Stimulated activated CD4-positive, alpha-beta T cell treated with anti-CD3 and anti-CD28 coated beads, Interleukin-2, amount 100 ng/mL, for 4 hours (primary cell): ENCODE measurements around the gene ARID1B.

Experiments
- DNase-seq: peaks from one replicate; pipeline ENCODE4 v3.0.0-alpha.2; 2020; ENCODE audit warnings: low read depth

The ARID1B gene

GRCh38 chr6:156906451-156906850 lies 129.3 kb downstream of the ARID1B start:
- DNase-seq, result no peak

DNA sequence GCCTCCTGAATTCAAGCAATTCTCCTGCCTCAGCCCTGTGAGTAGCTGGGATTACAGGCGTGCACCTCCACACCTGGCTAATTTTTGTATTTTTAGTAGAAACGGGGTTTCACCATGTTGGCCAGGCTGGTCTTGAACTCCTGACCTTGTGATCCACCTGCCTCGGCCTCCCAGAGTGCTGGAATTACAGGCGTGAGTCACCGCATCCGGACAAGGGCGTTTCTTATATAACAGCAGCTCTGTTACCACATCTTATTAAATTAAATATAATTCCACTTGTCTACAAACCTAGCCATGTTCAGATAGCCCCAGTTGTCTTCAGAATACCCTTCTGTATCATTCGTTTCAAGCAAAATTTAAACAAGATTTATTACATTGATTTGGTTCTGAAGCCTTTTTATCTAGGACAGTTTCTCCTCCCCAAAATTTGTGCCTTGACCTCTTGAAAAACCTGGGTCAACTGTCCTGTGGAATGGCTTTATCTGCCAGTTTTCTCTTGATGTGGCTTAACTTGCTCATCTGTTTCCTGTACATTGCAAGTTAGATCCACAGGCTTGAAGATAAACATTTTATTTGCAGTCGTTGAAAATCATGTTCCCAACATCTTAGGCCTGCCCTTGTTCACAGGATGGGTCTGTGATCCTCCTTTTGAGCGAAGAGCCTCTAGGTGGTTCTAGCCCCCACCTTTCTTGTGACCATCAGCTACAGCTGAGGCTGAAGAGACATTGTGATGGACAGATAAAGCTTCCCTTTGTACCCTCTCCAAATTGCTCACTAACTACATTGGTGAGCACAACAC lies 132.2 kb downstream of the ARID1B start:
- no peak for DNase-seq

GRCh38 chr6:156910011-156910334 lies 132.8 kb downstream of the ARID1B start:
- DNase-seq, result no peak

DNA sequence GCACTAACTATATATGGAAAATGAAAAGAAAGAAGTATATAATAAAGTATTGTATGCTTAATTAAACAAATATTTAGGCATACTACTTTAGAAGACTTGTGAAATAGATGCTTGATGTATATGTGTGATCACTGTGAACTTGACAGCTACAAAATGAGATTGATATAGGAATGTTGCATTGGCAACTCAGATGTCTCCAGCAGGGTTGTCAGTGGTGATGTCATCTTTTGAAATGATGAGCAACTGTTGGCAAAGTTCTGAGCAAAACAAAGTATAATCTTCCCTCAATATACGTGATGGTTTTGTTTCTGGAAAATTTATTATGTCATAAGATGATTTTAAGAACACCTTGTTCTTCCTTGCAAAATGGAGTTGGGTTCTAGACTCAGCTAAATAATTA lies 133.8 kb downstream of the ARID1B start:
- DNase-seq, result no peak

DNA sequence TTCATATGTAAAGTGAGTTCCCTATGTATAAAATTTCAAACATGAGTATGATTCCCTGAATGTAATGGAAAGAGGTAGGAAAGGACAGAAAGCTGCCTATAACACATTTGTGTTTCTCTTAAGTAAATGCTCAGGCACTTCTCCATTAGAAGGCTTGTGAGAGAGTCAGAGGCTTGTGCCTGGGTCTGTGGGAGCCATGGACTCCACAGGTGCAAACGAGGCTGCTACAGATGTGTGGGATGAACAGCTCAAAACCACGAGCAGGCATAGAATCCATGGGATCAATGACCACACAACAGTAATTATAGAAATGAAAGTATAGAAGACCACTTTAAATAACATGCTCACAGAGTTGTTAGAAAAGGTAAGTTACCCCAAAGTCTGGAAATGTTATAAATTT lies 134.4 kb downstream of the ARID1B start:
- DNase-seq, result no peak

- DNase-seq, result no peak
These were observed 135.3 kb downstream of the ARID1B start for GRCh38 chr6:156912431-156912830.

- DNase-seq, result no peak
These were observed 137.0 kb downstream of the ARID1B start for GRCh38 chr6:156914181-156914580.

DNA sequence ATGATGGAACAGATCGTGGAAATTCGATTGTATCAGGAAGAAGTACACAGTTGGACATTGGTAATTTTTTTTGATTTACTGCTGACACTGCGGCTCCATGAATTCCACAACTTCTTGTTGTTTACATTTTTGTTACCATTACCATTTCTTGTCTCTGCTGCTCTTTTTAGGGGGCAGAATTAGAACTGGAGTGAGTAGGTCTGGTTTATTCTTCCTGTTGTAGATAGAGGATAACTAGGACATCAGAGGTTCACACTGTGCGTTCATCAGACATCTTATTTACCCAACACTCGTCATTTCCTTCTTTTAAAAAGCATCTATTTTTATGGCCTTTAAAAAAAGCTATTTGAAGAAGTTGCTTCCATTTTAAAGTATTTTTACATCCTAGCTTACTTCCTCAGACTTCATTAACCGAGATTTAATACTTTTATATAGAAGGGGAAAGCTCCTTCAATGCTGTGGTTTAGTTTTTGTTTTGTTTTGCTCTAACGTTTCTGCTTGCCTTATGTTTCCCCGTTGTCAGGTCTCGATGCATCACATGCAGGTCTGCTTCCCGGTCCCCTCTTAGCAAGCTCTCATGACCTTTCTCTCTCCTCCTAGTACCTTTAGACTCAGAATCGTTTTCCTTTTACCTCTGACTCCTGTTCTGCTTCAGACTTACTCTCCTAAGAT lies 139.1 kb downstream of the ARID1B start:
- DNase-seq, result no peak

- DNase-seq, result no peak
These were observed 140.0 kb downstream of the ARID1B start for GRCh38 chr6:156917213-156917612.

DNA sequence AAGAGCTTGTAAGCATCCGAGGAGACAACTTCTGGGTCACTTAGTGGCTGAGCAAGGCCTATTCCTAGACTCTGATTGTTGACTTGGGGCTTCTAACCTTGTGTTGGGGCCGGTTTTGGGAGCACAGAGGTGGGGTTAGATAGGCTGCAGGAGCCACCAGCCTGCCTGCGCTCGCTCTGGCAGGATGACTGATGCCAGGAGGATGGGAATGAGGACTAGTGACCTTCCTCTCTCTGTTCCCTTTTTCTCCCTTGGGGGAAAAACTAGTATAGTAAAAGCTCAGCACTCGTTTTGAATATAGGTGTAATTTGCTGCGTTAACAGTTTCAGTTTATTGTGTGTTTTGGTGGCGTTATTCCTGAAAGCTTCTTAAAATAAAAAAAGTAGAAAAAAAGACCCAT lies 141.5 kb downstream of the ARID1B start:
- DNase-seq, result no peak

DNA sequence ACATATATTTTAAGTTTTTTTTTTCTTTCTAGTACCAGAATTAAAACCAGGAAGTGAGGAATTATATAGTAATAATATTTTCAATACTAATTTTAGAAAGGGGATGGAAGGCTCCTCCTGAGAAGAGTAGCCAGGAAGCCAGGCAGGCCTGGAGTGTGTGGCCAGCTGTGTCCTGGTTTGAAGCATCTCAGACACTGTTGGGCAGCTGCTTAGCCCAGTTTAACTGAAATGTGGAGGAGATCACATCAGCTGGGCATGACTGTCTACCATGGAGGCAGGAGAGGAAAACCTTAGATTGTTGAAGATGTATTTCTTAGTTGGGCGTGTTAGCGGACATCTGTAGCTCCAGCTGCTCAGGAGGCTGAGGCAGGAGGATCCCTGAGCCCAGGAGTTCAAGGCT lies 142.2 kb downstream of the ARID1B start:
- no peak for DNase-seq

GRCh38 chr6:156919814-156920369 lies 142.7 kb downstream of the ARID1B start:
- DNase-seq, result no peak

DNA sequence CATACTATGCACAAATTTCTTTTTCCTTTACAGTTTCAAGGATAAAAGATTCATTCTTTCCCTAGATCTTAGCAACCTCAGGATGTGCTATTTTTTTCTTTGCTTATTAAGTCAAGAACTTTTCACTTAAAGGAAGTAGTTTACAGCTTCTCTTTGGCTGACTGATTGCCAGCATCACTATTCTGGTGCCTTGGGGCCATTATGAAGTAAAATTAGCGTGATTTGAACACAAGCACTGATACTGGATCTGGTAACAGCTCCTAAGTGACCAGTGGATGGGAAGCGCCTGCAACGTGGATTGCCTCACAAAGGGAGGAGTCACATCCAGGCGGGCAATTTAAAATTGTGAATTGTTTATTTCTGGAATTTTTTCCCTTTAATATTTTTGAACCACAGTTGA lies 147.1 kb downstream of the ARID1B start:
- no peak for DNase-seq

GRCh38 chr6:156925026-156925425 lies 147.8 kb downstream of the ARID1B start:
- no peak for DNase-seq

- no peak for DNase-seq
These were observed 148.8 kb downstream of the ARID1B start for GRCh38 chr6:156925718-156926607.

DNA sequence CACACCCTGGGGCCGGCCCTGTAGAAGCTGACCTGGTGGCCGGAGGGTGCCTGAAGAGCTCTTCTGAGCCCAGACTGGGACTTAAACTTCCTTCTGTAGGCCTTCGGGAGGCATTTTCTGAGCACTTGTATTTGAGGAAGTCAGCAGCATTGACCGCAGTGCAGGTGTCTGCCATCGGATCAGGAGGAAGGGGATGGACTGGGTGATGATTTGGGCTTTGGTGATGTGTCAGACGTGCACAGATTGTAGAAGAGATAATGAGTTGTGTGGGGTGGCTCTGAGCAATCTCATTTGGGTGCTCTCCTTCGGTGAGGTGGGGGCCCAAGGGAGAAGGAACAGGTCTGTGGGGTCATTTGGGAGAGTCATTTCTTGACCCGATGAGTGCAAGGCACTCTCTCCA lies 150.9 kb downstream of the ARID1B start:
- no peak for DNase-seq

- no peak for DNase-seq
These were observed 151.8 kb downstream of the ARID1B start for GRCh38 chr6:156928972-156929371.

DNA sequence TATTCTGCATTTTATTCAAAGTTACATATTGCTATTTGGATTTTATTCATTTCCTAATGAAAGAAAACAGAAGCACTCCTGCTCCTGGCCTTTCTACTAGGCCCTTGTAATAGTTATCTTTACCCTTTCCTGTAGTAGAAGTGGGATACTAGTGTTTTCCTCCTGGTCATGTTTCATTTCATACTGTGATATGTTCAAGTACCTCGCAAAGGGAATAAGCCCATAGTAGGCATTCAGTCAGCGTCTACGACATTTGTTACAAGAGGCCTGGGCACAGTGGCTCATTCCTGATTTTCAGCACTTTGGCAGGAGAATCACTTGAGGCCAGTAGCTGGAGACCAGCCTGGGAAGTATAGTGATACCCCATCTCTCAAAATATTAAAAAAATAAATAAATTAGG lies 154.1 kb downstream of the ARID1B start:
- no peak for DNase-seq

DNA sequence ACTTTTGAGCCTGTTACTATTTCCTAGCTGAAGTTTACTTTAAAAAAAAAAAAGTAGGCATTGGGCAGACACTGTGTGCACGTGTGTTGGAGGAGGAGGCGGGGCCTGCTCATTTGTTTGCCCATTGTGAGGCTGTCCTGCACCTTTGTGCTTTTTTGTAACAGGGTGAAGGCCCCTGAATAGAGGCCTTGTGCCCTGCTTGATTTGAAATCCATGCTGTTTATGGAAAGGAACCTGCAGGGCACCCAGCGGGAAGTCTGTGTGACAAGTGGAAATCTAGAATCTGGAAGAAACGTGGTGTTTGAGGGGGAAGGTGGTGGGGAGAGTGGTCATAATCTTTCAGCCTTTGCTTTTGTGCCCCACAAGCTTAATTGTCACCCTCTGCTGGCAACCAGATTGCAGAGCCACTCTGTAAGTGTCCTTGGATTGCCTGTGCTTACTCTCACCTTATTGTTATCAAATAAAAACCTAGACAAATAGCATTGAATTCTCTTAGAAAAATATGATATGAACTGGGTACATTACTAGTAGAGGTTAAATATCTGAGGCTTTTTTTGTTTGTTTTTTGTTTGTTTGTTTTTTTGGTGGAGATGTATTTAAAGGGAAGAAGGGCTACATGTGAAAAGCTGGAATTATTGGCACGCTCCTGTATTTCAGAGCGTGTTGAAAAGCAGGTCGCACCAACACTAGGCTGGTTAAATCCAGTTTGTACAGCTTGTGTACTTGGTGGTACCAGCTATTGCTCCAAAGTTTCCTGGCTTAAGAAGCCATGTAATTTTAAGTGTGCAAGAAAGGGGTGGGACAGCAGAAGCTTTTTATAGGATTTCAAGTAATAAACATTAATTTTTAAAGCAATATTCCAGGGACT lies 156.3 kb downstream of the ARID1B start:
- DNase-seq, result no peak

DNA sequence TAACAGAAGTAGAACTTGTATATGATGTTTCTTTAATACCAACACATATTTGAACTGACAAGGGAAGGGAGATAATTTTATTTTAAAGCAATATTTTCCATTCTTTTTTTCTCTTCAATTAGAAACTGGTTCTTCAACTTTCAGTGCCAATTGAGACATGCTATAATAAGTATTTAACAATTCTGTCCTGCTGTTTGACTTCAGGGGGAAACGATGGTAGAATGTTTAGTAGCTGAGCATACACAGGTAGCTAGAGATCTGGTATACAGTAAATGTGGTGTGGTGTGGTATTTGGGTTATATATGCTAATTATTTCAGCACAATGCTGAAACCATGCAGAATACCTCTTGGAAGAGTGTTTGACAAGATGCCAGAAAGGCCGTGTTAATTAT lies 156.9 kb downstream of the ARID1B start:
- DNase-seq, result no peak

DNA sequence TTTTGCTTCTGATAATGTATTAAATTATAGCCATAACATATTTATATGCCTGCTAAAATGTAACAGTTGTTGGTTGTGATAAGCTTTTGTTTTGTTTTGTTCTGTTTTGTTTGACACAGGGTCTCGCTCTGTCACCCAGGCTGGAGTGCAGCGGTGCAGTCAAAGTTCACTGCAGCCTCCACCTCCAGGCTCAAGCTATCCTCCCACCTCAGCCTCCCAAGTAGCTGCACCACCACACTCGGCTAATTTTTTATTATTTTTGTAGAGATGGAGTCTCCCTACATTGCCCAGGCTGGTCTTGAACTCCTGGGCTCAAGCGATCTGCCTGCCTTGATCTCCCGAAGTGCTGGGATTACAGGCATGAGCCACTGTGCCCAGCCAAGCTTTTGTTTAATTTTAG lies 157.8 kb downstream of the ARID1B start:
- DNase-seq, result no peak

DNA sequence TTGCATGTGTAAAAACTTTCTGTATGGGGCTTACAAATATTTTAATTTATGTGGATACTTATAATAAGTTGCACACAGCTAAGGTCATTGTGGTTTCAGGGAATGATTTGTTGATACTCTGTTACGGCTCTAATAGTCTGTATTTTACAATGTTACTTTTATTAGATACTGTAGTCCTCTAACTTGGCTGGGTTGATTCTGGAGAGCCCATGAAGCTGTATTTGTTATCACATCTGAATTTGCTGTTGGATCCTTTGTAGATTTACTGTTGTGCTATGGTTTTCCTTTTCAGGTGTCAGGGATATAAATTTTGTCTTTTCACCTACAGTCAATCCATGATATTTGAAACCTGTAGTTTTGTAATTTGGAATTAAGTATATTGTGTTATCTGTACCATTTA lies 161.0 kb downstream of the ARID1B start:
- DNase-seq, result no peak
